Iris pigment epithelial cell (primary cell): ENCODE data around the gene LHX1.
A peak's percentile ranks its signal among the peaks of the same experiment; 100 is the strongest.

ENCODE experiments used
- DNase-seq: peaks from one replicate; pipeline ENCODE4 v3.0.0-alpha.2; 2011; ENCODE audit warnings: low read depth

The LHX1 gene

GRCh38 chr17:36972186-36972700 lies 35.0 kb downstream of the LHX1 start:
- peak; percentile 4 for DNase-seq

GRCh38 chr17:36972905-36973304 lies 35.6 kb downstream of the LHX1 start:
- no peak for DNase-seq

GRCh38 chr17:36975922-36976515 lies 38.7 kb downstream of the LHX1 start:
- DNase-seq: no peak

GRCh38 chr17:36977066-36977465 lies 39.8 kb downstream of the LHX1 start:
- no peak for DNase-seq

GRCh38 chr17:36977568-36977967 lies 40.3 kb downstream of the LHX1 start:
- no peak for DNase-seq

- peak; percentile 44 for DNase-seq
Observed at GRCh38 chr17:36978810-36979564, 41.7 kb downstream of the LHX1 start.

GRCh38 chr17:36979565-36979941 lies 42.3 kb downstream of the LHX1 start:
- peak; percentile 10 for DNase-seq

- DNase-seq: peak; percentile 37
Observed at GRCh38 chr17:36980280-36980761, 43.0 kb downstream of the LHX1 start.

GRCh38 chr17:36983618-36984017 lies 46.3 kb downstream of the LHX1 start:
- DNase-seq: no peak

GRCh38 chr17:36989173-36989572 lies 51.9 kb downstream of the LHX1 start:
- DNase-seq: no peak

- no peak for DNase-seq
Observed at GRCh38 chr17:36992701-36993100, 55.4 kb downstream of the LHX1 start.

GRCh38 chr17:36993227-36993626 lies 56.0 kb downstream of the LHX1 start:
- DNase-seq: no peak
